GM06990 (cell line): ENCODE measurements around the gene MSH5.
A peak's percentile ranks its signal among the peaks of the same experiment; 100 is the strongest.

ENCODE experiments used
- DNase-seq: peaks from one replicate; pipeline ENCODE4 v3.0.0-alpha.2; 2011; ENCODE audit not compliant: insufficient read length; ENCODE audit errors: extremely low read depth
- H3K27me3 ChIP-seq: replicated peaks from 2 replicates; pipeline ENCODE4 v1.6.0; 2011; ENCODE audit warnings: low read length; ENCODE audit not compliant: control insufficient read depth, insufficient read depth
- H3K36me3 ChIP-seq: 2 replicates; pipeline ENCODE4 v1.5.1; 2011; ENCODE audit warnings: low read length; ENCODE audit not compliant: control insufficient read depth, insufficient read depth
- H3K4me3 ChIP-seq: replicated peaks from 2 replicates; pipeline ENCODE4 v1.5.1; 2011; ENCODE audit warnings: low read depth, mild to moderate bottlenecking, control low read depth, low read length
- TF ChIP-seq, protein P1 (sequence below): IDR thresholded peaks from 2 replicates; pipeline ENCODE4 v1.5.1; 2011; ENCODE audit warnings: low read length, control low read depth, mild to moderate bottlenecking, inconsistent platforms; ENCODE audit not compliant: insufficient read depth, poor library complexity, severe bottlenecking

The MSH5 gene

DNA sequence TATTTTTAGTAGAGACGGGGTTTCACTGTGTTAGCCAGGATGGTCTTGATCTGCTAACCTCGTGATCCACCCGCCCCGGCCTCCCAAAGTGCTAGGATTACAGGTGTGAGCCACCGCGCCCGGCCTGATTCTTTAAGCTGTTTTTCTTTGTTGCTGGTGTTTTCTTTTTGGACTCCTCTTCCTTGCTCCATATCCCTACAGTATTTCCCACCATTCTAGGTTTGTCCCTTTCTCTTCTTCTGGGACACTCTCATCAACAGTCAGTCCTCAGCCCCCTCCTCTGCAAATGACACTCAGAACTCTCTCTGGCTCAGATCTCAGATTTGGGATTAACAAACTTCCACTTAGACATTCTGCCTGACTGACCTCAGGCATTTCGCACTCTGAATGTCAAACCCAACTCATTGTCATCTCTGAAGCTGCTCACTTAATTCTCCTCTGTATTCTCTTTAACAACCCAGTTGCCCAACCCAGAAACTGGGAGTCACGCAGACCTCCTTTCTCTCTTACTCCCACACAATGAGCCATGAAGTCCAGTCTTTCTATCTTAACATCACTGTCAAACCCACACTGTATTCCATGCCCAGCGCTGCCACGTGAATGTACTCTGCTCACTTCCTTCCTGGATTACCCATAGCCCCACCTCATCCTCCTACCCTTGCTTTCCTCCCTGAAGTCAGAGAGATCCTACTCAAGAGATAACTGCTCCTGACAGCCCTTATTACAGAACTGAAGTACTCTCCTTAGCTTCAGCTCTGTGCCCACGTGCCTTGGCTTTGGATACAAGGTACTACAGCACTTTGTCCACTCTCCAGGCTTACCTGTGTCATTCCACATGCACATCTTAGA, 14.1 kb upstream of the MSH5 start:
- DNase-seq = no peak
- no peak overlapping the region for H3K4me3 ChIP-seq
- H3K27me3 ChIP-seq = no peaks in the 10 kb centered on the region
- no peaks in the 10 kb centered on the region for H3K36me3 ChIP-seq
- TF ChIP-seq, protein P1, sequence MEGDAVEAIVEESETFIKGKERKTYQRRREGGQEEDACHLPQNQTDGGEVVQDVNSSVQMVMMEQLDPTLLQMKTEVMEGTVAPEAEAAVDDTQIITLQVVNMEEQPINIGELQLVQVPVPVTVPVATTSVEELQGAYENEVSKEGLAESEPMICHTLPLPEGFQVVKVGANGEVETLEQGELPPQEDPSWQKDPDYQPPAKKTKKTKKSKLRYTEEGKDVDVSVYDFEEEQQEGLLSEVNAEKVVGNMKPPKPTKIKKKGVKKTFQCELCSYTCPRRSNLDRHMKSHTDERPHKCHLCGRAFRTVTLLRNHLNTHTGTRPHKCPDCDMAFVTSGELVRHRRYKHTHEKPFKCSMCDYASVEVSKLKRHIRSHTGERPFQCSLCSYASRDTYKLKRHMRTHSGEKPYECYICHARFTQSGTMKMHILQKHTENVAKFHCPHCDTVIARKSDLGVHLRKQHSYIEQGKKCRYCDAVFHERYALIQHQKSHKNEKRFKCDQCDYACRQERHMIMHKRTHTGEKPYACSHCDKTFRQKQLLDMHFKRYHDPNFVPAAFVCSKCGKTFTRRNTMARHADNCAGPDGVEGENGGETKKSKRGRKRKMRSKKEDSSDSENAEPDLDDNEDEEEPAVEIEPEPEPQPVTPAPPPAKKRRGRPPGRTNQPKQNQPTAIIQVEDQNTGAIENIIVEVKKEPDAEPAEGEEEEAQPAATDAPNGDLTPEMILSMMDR = no peak

DNA sequence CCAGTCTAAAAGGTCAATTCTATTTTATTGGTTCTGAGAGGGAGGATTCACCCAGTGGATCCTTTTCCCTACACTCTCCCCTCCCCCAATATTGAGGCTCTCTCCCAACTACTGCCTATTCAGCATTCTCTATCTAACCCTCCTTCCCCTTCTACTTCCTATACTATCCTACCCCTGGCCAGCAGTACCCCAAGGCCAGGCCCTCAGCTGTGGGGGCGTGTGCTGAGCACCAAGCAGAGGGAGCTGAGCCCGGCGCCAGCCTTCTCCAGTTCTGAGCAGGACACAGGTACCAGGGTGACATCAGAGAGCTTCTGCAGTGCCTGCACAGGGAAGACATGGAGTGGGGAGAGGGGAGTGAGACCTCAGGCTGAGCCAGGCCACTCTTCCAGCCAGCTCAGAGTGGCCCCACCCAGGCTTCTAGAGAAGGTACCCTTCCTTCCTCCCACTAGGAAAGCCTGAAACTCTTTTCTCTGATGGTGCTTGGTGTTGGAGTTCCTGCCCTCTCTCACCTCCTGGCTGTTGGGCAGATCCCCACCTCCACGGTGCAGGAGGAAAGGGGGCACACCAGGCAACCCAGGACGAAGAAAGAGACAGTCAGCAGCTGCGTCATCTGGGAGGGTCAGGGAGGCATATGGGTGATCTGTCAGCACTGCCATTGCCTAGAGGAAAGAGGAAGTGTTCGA, 12.6 kb upstream of the MSH5 start:
- DNase-seq = no peak
- Histone ChIP-seq H3K27me3 (no peaks in the 10 kb centered on the region), H3K4me3 (no peak overlapping the region), H3K36me3 (peaks cover 4% of the 10 kb centered on the region; the same call in 1 of the 2 replicates)
- TF ChIP-seq, protein P1 = no peak

DNA sequence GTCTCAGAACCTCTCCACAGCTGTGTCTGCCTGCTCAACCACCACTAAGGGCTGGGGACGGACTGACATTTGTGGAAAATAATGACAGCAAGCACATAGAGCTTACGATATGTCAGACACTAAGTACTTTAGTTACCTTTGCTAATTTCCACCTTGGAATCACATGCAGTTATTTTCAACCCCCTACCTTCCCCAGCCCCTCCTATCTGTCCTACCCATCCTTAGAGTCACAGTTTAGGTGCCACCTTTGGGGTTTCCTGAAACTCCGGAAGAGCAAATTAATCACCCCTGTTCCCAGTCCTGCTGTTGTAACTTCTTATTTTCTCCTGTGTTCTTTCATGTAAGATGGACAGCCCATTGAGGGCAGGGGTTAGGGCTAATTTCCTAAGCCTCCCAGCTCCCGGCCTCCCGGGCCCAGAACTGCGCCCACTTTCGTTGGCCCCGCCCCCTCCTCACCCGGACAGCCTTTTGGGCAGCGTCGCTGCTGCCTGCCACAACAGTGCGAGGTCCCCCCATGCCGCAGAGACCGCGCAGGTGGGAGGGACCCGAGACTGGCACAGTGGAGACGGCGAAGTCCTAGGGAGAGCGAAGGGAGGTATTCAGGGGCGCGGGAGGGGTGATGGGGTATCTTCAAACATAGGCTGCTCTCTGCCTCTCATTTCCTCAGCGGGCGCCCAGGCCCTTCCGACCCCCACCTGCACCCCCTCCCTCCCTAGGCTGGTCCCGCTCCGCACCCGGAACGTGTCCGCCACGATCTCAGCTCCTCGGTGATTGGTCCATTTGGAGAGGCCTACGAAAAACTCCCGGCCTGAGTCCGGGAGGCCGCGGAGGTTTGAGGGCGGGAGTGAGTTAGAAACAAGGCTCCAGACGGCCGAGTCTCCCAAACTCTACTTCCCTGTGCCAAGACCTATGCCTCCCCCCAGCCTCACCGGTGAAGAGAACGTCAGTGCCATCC, 11.8 kb upstream of the MSH5 start:
- H3K36me3 ChIP-seq = peaks cover 4% of the 10 kb centered on the region; the same call in 1 of the 2 replicates
- H3K4me3 ChIP-seq = no peak overlapping the region
- H3K27me3 ChIP-seq = no peaks in the 10 kb centered on the region
- TF ChIP-seq, protein P1 = no peak
- peak; percentile 69 for DNase-seq

DNA sequence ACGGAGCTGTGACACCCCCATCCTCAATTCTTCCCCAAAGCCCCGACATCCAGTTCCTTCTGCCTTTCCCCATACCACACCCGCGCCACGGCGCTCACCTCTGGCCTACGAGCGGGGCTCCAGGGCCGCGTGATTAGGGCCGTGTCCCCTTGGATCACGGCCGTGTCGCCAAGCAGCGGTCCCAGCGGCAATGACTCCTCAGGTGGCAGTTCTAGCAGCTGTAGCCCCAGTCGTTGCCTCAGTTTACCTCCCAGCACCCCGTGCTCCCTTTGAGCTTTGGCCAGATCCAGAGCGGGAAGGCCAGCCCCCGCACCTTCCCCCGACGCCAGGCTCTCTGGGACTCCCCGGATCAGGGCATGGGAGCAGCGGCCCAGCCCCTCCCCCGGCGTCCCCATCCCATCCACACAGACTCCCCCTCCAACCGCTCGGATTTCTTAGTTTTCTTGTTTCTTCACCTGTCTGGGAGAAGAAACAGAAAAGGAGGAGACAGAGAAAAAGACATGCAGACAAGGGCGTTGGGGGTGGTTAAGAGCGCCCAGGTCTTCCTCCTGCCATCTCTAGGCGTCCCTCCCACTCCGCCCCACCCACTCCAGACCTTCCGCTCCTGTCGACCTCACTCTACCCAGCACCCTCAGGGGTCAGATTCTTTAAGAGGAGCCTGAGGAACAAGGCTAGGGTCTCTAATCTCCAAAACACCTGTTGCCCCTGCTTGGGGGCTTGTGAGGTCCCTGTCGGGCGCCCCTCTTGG, 10.9 kb upstream of the MSH5 start, which contains the start of gene DDAH2:
Gene DDAH2, minus strand, starts transcription at position 533 of the 748 bp plus-strand sequence. Its CDS starts 138 bp downstream, at position 395.
- Histone ChIP-seq H3K27me3 (no peaks in the 10 kb centered on the region), H3K4me3 (peak within 1 kb of the TSS; percentile 64), H3K36me3 (peaks cover 9% of the 10 kb centered on the region)
- TF ChIP-seq, protein P1 = peak; percentile 92
- DNase-seq = no peak

DNA sequence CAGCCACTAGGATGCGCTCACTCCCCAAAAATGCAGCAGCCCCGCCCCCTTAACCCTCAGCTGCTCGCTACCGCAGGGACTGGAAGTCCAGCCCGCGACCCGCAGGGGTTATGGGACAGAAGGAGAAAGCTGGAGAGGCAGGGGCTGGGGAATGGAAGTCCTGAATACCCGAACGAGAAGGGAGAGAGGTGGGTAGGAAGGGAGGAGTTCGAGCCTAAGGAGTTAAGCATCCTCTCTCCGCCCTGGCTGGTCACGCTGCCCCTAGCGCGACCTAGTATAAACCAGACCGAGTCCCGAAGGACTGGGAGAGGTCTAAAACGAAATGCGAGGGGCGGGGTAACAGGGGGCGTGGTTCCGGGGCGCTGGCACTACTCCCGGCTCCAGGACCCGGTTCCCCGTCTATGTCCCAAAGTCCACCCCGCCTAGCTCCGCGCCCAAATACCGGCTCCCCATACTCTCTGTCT, 10.3 kb upstream of the MSH5 start:
- TF ChIP-seq, protein P1 = no peak
- DNase-seq = peak; percentile 81
- Histone ChIP-seq H3K36me3 (peaks cover 11% of the 10 kb centered on the region), H3K4me3 (peak overlapping the region; percentile 64), H3K27me3 (no peaks in the 10 kb centered on the region)
